Ishikawa (cell line): ENCODE data around the gene PPARG.

ENCODE experiments used
- CEBPB ChIP-seq: IDR thresholded peaks from 2 replicates; pipeline ENCODE4 v1.6.1; 2012
- CREB1 ChIP-seq: IDR thresholded peaks from 2 replicates; pipeline ENCODE4 v1.6.1; 2012; ENCODE audit warnings: low read depth
- EGR1 ChIP-seq: IDR thresholded peaks from 2 replicates; pipeline ENCODE4 v1.6.1; 2012
- EP300 ChIP-seq: IDR thresholded peaks from 2 replicates; pipeline ENCODE4 v1.6.1; 2012; ENCODE audit warnings: borderline replicate concordance
- FOXM1 ChIP-seq: IDR thresholded peaks from 2 replicates; pipeline ENCODE4 v1.6.1; 2012; ENCODE audit warnings: low read depth, borderline replicate concordance
- MAX ChIP-seq: IDR thresholded peaks from 2 replicates; pipeline ENCODE4 v1.6.1; 2012
- NFIC ChIP-seq: IDR thresholded peaks from 2 replicates; pipeline ENCODE4 v1.6.1; 2012
- RAD21 ChIP-seq: IDR thresholded peaks from 2 replicates; pipeline ENCODE4 v1.6.1; 2012; ENCODE audit warnings: low read depth
- REST ChIP-seq: IDR thresholded peaks from 2 replicates; pipeline ENCODE4 v1.6.1; 2012; ENCODE audit warnings: low read depth, mild to moderate bottlenecking
- TAF1 ChIP-seq: IDR thresholded peaks from 2 replicates; pipeline ENCODE4 v1.6.1; 2012; ENCODE audit warnings: low read depth, mild to moderate bottlenecking
- TCF12 ChIP-seq: IDR thresholded peaks from 2 replicates; pipeline ENCODE4 v1.6.1; 2012; ENCODE audit warnings: low read depth
- TEAD4 ChIP-seq: IDR thresholded peaks from 2 replicates; pipeline ENCODE4 v1.6.1; 2012
- USF1 ChIP-seq: IDR thresholded peaks from 2 replicates; pipeline ENCODE4 v1.6.1; 2012
- YY1 ChIP-seq: IDR thresholded peaks from 2 replicates; pipeline ENCODE4 v1.6.1; 2012; ENCODE audit warnings: low read depth
- ZBTB7A ChIP-seq: IDR thresholded peaks from 2 replicates; pipeline ENCODE4 v1.6.1; 2012; ENCODE audit warnings: low read depth

Gene PPARG

GRCh38 chr3:12317914-12318313, 29.0 kb downstream of the PPARG start:
- no peak for TF ChIP-seq TEAD4
- no peak for TF ChIP-seq EP300
- TF ChIP-seq YY1, result no peak
- no peak for TF ChIP-seq FOXM1
- no peak for TF ChIP-seq MAX
- TF ChIP-seq TCF12, result no peak
- no peak for TF ChIP-seq CEBPB
- TF ChIP-seq RAD21, result no peak
- TF ChIP-seq TAF1, result no peak
- no peak for TF ChIP-seq NFIC

- TF ChIP-seq EGR1, result no peak
- TF ChIP-seq YY1, result no peak
- no peak for TF ChIP-seq TAF1
- TF ChIP-seq MAX, result no peak
- TF ChIP-seq REST, result no peak
- TF ChIP-seq FOXM1, result no peak
- no peak for TF ChIP-seq CEBPB
- no peak for TF ChIP-seq NFIC
- TF ChIP-seq RAD21, result no peak
Measured at GRCh38 chr3:12318758-12319621, 30.1 kb downstream of the PPARG start.

GRCh38 chr3:12321015-12321414, 32.1 kb downstream of the PPARG start:
- TF ChIP-seq TCF12, result no peak
- no peak for TF ChIP-seq EGR1
- TF ChIP-seq USF1, result no peak
- TF ChIP-seq FOXM1, result no peak

GRCh38 chr3:12323237-12323636, 34.4 kb downstream of the PPARG start:
- TF ChIP-seq TAF1 (no peak), EGR1 (no peak), ZBTB7A (no peak), FOXM1 (no peak), CEBPB (no peak), REST (no peak), NFIC (no peak), MAX (no peak), TCF12 (no peak), USF1 (no peak), TEAD4 (no peak), YY1 (no peak), EP300 (no peak), CREB1 (no peak), RAD21 (no peak)

- TF ChIP-seq USF1 (no peak), CEBPB (no peak), TCF12 (no peak), EP300 (no peak), REST (no peak), TAF1 (no peak), RAD21 (no peak), YY1 (no peak), CREB1 (no peak), MAX (no peak), NFIC (no peak), FOXM1 (no peak), TEAD4 (no peak), EGR1 (no peak), ZBTB7A (no peak)
Measured at GRCh38 chr3:12325586-12326515, 37.0 kb downstream of the PPARG start.
